ENCODE results near the gene GALNT17. TPM values are rescaled to one million over a fixed set of nuclear protein-coding genes. Genes with fewer than 3 reads are reported as not detected.

Gene GALNT17
- total RNA-seq, result not detected in 2 replicates

DNA sequence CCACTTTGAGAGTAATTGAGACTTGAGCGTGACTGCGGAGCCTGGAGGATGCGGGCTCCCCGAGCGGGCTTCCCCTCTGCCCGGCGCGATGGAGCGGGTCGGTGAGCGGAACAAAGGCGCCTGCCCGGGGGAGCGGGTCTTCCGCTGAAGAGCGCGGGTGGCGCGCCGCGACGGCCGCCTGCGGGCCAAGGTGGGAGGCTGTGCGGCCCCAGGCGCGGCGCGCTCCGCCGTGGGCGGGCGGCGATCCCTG lies at the start of gene GALNT17:
Gene GALNT17, plus strand, starts transcription at position 18 of the 250 bp plus-strand sequence.
- no peak within 1 kb of the TSS for H3K4me3 Mint-ChIP-seq
- H3K9me3 Mint-ChIP-seq, result no peaks in the 10 kb centered on the region
- H3K27ac Mint-ChIP-seq, result no peak within 1 kb of the TSS
- no peak for DNase-seq
- H3K4me1 Mint-ChIP-seq, result no peaks in the 10 kb centered on the region
- H3K36me3 Mint-ChIP-seq (ENCODE audit: low read depth), result no peaks in the 10 kb centered on the region
- intact Hi-C loops (cut with micrococcal nuclease), result no loop called here
- peaks cover 9% of the 10 kb centered on the region for H3K27me3 Mint-ChIP-seq

DNA sequence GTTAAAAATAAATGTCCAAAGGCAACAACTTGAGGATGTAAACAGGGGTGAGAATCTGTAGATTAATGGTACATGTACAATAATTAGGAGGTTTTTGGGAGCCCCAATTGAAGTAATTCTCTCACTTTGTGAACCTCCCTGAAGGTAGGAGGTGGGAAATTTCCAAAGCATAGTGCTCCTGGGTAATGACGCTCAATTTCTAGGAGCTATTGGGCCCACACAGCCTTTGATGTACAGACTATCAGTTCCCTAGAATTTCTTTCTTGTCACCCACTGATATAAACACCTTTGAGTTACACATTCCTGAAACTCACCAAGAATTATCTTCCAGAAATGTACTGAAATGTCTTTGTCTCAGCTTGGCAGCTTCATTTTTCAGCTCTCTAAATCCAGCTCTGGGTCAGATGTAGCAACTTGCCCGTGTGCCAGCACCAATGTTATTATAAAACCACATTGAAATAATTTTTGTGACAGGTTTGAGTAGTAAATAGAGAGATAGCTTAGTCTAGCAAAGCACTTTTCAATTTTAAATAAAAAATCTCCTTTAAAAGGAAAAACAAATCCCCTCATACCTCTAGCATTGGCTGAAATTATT lies 36.6 kb upstream of the GALNT17 start:
- Mint-ChIP-seq H3K4me3 (no peak overlapping the region), H3K27ac (no peak overlapping the region), H3K27me3 (no peaks in the 10 kb centered on the region), H3K9me3 (peaks cover 14% of the 10 kb centered on the region), H3K4me1 (no peaks in the 10 kb centered on the region), H3K36me3 (ENCODE audit: low read depth) (no peaks in the 10 kb centered on the region)
- intact Hi-C loops (cut with micrococcal nuclease), result no loop called here
- no peak for DNase-seq

DNA sequence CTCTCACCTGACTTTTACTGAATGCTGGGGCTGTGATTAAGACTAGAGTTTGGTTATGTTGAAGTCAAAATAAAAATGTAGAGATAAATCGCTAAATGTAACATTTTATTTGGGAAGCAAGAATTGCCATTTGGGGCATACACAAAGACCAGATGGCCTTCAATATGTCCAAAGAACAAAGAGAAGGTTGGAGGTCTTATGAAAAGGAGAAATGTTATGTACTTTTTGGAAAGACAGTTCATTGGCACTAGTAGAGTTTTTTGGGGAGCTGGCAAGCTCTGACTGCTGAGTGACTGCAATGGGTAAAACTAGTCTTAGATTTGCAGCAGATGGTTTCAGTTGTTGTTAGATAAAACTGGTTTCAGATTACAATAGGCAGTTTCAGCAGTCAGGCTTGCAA lies 35.6 kb upstream of the GALNT17 start:
- intact Hi-C loops (cut with micrococcal nuclease), result no loop called here
- H3K9me3 Mint-ChIP-seq, result peaks cover 14% of the 10 kb centered on the region
- H3K4me1 Mint-ChIP-seq, result no peaks in the 10 kb centered on the region
- H3K4me3 Mint-ChIP-seq, result no peak overlapping the region
- DNase-seq, result no peak
- H3K27me3 Mint-ChIP-seq, result no peaks in the 10 kb centered on the region
- H3K36me3 Mint-ChIP-seq (ENCODE audit: low read depth), result no peaks in the 10 kb centered on the region
- no peak overlapping the region for H3K27ac Mint-ChIP-seq

DNA sequence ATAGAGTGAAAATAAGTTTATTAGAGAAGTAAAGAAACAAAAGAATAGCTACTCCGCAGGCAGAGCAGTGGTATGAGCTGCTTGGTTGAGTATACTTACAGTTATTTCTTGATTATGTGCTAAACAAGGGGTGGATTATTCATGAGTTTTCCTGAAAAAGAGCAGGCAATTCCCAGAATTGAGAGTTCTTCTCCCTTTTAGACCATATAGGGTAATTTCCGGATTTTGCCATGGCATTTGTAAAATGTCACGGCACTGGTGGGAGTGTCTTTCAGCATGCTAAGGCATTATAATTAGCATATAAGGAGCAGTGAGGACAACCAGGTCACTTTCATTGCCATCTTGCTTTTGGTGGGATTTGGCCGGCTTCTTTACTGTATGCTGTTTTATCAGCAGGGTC lies 25.7 kb upstream of the GALNT17 start:
- Mint-ChIP-seq H3K4me3 (no peak overlapping the region), H3K4me1 (no peaks in the 10 kb centered on the region), H3K27me3 (no peaks in the 10 kb centered on the region), H3K36me3 (ENCODE audit: low read depth) (no peaks in the 10 kb centered on the region), H3K9me3 (peaks cover 7% of the 10 kb centered on the region), H3K27ac (no peak overlapping the region)
- intact Hi-C loops (cut with micrococcal nuclease), result no loop called here
- DNase-seq, result no peak

DNA sequence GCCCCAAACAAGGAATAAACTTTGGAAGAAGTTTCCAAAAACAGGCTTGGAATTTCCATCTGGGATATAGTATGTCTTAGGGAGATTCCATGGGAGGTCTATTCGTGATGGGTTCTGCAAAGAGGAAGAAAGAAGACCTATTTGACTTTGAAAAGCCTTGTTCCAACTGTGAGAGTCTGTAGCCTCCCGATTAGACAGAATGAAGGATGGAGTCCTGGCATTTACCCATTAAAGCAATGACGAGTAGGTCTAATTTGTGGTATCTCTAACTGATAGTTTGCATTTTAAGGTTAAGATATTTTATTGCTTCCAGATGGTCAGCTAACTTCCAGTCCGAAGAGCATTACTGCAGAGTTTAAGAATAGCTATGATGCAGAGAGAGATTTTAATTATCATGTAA lies 19.5 kb upstream of the GALNT17 start:
- DNase-seq, result no peak
- H3K9me3 Mint-ChIP-seq, result peaks cover 11% of the 10 kb centered on the region
- H3K4me3 Mint-ChIP-seq, result no peak overlapping the region
- no peaks in the 10 kb centered on the region for H3K27me3 Mint-ChIP-seq
- H3K27ac Mint-ChIP-seq, result no peak overlapping the region
- no peaks in the 10 kb centered on the region for H3K4me1 Mint-ChIP-seq
- H3K36me3 Mint-ChIP-seq (ENCODE audit: low read depth), result no peaks in the 10 kb centered on the region
- intact Hi-C loops (cut with micrococcal nuclease), result no loop called here

DNA sequence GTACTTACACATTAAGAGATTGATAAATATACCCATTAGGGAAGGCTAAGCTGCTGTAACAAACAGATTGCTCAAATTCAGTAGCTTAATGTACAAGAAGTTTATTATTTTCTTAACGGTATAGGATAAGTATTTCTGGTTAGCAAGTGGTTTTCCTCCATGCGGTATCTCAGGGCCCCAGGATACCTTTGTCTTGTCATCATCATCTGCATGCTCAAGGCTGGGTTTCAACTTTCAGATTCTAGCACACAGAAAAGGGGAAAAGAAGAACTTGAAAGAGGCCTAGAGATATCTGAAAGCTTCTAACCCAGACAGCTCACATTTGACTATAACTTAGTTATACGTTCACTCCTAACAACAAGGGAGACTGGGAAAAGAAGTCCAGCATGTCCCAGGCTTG lies 11.8 kb upstream of the GALNT17 start:
- H3K4me3 Mint-ChIP-seq, result no peak overlapping the region
- intact Hi-C loops (cut with micrococcal nuclease), result no loop called here

DNA sequence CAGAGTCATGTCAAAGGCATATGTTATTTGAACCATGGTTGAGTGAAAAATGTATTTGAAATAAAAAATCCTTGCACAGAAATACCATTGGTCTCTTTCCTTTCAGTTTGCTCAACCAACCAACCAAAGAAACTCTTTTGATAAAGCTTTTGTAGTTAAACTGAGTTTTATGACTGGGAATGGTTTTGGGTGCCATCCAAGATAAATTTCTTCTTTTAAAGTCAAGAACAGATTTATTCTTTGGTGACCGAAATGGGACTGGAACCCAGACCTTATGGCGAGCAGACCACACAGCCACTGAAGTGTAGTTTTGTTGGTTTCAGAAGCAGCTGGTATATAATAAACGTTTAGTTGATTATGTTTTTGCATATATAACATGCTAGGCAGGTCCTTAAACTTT lies 2.8 kb upstream of the GALNT17 start:
- H3K4me3 Mint-ChIP-seq, result no peak overlapping the region

More for the DNA sequence above, 11.8 kb upstream of the GALNT17 start:
- no peaks in the 10 kb centered on the region for H3K36me3 Mint-ChIP-seq (ENCODE audit: low read depth)
- peaks cover 6% of the 10 kb centered on the region for H3K9me3 Mint-ChIP-seq
- DNase-seq, result no peak
- no peak overlapping the region for H3K27ac Mint-ChIP-seq
- H3K27me3 Mint-ChIP-seq, result no peaks in the 10 kb centered on the region
- no peaks in the 10 kb centered on the region for H3K4me1 Mint-ChIP-seq

DNA sequence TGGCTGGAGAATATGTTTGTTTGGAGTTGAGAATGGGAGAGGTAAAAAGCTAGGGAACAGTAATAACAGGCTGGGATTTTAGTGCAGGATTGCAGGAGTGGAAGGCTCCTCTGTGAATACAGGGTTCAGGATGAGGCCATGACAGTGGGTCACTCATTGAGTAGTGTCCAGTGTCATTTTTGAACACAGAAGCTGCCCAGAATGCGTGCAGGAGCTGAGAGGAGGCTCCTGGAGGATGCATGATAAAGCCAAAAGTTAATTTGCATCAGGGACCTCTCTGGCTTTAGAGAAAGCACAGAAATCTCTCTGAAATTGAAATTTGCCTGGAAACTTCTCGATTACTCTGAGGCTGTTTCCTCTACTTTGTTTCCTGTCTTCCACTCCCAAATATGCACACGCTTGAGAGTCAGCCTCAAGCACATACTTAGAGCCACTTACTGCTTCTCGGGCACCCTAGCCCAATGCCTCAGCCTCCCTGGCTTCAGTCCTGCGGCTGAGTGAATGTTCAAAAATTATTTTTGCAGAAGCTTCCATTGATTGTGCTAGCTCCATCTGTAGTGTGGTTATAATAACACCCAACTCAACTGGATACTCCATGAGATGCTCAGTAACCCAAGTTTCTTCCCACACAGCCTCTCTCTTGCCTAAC lies 1.8 kb upstream of the GALNT17 start:
- Mint-ChIP-seq H3K4me1 (no peaks in the 10 kb centered on the region), H3K36me3 (ENCODE audit: low read depth) (no peaks in the 10 kb centered on the region), H3K4me3 (no peak overlapping the region), H3K9me3 (no peaks in the 10 kb centered on the region), H3K27me3 (peaks cover 9% of the 10 kb centered on the region), H3K27ac (no peak overlapping the region)
- intact Hi-C loops (cut with micrococcal nuclease), result no loop called here
- DNase-seq, result no peak

More for the DNA sequence above, 2.8 kb upstream of the GALNT17 start:
- Mint-ChIP-seq H3K9me3 (no peaks in the 10 kb centered on the region), H3K27ac (no peak overlapping the region), H3K4me1 (no peaks in the 10 kb centered on the region), H3K36me3 (ENCODE audit: low read depth) (no peaks in the 10 kb centered on the region), H3K27me3 (peaks cover 9% of the 10 kb centered on the region)
- intact Hi-C loops (cut with micrococcal nuclease), result no loop called here
- DNase-seq, result no peak

DNA sequence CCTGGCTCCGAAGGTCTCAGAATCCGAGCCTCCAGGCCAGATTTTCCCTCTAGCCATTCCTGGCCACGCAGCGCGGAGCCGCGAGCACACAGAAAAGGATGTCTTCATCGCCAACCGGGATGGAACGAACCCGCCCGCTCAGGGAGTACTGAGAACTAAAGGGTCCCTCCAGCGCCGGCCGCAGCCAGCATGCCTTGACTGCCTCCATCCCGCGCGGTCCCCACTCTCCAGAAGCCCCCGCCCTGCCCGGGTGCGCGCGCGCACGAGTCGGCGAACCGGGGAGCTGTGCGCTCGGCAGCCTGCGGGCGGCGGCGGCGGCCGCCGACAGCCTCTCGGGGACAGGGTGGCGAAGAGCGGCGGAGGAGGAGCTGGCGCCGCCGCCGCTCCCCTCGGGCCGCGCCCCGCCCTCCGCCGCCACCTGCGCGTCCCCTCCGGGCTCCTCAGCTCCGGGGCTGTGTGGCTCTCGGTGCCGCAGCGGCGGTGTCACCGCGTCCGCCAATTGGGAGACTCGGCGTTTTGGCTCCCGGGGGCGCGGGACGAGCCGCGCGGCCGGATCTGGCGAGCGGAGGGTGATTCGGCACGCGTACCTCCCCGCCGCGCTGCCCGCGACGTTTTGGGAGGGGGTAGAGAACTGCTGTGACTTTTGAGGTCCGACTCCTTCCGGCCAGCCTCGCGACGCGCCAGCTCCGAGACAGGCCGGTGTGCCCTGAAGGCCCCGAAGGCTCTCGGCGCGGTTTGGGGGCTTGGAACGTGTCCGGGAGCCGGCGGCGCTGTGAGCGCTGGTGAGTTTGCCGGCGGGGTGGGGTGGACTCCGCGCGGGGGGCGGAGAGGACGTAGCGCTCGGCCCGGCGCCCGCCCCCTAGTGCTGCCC lies 453 bp upstream of the GALNT17 start:
- peaks cover 9% of the 10 kb centered on the region for H3K27me3 Mint-ChIP-seq

DNA sequence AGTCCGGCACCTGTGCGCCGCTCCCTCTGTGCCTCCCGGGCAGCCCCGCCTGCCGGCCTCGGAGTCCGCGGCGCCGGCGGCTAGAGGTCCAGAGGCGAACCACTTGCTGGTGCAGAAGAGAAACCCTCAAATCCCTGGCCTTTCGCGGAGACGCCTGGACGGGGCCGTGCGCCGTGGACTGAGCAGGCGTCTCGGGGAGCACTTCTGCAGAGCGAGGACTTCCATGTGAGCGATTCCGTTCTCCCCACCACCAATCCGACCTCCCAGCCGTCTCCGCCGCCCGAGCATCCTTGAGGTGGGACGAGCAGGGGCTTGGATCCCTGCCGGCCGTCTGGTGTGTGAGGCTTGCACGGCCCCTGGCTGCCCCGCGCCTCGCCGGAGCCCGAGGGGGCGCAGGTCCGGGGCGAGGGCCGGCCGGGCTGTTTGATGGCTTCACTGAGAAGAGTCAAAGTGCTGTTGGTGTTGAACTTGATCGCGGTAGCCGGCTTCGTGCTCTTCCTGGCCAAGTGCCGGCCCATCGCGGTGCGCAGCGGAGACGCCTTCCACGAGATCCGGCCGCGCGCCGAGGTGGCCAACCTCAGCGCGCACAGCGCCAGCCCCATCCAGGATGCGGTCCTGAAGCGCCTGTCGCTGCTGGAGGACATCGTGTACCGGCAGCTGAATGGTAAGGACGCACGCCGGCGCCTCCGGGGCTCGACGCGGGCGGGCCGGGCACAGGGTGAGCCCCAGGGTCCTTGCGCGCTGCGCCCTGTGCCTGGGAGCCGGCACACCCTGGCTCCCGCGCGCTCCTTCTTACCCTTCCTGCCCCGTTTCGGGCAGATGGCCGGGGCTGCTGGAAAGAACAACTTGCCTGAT lies 660 bp downstream of the GALNT17 start:
- no peak for DNase-seq
- Mint-ChIP-seq H3K9me3 (no peaks in the 10 kb centered on the region), H3K27me3 (peaks cover 9% of the 10 kb centered on the region), H3K4me1 (no peaks in the 10 kb centered on the region), H3K36me3 (ENCODE audit: low read depth) (no peaks in the 10 kb centered on the region), H3K4me3 (no peak overlapping the region), H3K27ac (no peak overlapping the region)
- intact Hi-C loops (cut with micrococcal nuclease), result no loop called here

More for the DNA sequence above, 453 bp upstream of the GALNT17 start:
- Mint-ChIP-seq H3K4me1 (no peaks in the 10 kb centered on the region), H3K36me3 (ENCODE audit: low read depth) (no peaks in the 10 kb centered on the region), H3K4me3 (no peak overlapping the region), H3K9me3 (no peaks in the 10 kb centered on the region), H3K27ac (no peak overlapping the region)
- intact Hi-C loops (cut with micrococcal nuclease), result no loop called here
- no peak for DNase-seq

DNA sequence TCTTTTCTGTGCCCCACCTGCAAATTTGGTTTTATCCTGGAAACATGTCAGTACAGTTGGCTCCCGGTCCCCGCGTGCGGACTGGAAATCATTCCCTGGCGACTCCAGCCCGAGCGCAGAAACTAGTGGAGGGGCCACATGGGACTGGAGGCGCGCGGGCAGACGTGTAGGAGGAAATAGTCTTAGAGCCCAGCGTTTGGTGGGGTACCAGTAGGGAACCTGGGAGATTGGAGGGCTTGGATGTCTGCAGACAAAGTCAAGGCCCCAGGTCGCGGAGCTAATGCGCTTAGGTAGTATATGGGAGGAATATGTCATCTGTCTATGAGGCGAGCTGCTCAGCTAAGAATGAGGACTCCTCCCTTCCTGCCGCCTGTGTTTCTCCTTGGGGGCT lies 1.3 kb downstream of the GALNT17 start:
- Mint-ChIP-seq H3K4me3 (no peak overlapping the region), H3K36me3 (ENCODE audit: low read depth) (no peaks in the 10 kb centered on the region), H3K9me3 (no peaks in the 10 kb centered on the region), H3K4me1 (no peaks in the 10 kb centered on the region), H3K27me3 (peaks cover 9% of the 10 kb centered on the region), H3K27ac (no peak overlapping the region)
- intact Hi-C loops (cut with micrococcal nuclease), result no loop called here
- DNase-seq, result no peak

DNA sequence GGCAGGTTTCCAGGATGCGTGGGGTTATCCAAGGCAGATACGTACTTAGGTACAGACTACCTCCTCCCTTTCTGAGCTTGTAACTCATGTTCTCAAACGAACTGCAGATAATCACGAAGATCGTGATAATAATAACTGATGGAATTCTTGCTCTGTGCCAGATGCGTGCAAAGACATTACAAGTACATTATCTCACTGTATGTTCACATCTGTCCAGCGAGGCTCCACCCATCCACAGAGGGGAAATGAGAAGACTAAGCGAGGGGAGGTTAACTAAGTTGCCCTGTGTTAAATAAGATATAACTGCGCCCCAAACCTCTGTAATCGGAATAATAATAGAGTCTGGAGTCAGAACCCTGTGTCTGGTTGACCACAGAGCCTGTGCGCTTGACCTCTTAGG lies 1.9 kb downstream of the GALNT17 start:
- no peaks in the 10 kb centered on the region for H3K36me3 Mint-ChIP-seq (ENCODE audit: low read depth)
- H3K4me1 Mint-ChIP-seq, result no peaks in the 10 kb centered on the region
- H3K27me3 Mint-ChIP-seq, result peaks cover 9% of the 10 kb centered on the region

DNA sequence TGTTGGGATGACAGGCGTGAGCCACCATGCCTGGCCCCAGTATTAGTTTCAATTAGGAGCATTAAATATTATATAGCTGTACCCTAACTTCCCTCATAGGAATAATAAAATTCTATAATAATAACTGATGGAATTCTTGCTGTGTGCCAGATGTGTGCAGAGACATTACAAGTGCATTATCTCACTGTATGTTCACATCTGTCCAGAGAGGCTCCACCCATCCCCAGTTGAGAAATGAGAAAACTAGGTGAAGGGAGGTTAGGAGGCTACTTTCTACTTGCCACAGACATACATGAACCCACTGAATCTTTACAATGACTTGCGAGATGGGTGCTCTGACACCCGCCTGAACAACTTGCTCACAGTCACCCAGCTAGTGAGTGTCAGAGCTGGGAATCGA lies 3.2 kb downstream of the GALNT17 start:
- Mint-ChIP-seq H3K4me1 (no peaks in the 10 kb centered on the region), H3K36me3 (ENCODE audit: low read depth) (no peaks in the 10 kb centered on the region), H3K27me3 (peaks cover 9% of the 10 kb centered on the region), H3K27ac (no peak overlapping the region), H3K4me3 (no peak overlapping the region), H3K9me3 (no peaks in the 10 kb centered on the region)
- DNase-seq, result no peak
- intact Hi-C loops (cut with micrococcal nuclease), result no loop called here

More for the DNA sequence above, 1.9 kb downstream of the GALNT17 start:
- H3K9me3 Mint-ChIP-seq, result no peaks in the 10 kb centered on the region
- H3K4me3 Mint-ChIP-seq, result no peak overlapping the region
- intact Hi-C loops (cut with micrococcal nuclease), result no loop called here
- DNase-seq, result no peak
- no peak overlapping the region for H3K27ac Mint-ChIP-seq

DNA sequence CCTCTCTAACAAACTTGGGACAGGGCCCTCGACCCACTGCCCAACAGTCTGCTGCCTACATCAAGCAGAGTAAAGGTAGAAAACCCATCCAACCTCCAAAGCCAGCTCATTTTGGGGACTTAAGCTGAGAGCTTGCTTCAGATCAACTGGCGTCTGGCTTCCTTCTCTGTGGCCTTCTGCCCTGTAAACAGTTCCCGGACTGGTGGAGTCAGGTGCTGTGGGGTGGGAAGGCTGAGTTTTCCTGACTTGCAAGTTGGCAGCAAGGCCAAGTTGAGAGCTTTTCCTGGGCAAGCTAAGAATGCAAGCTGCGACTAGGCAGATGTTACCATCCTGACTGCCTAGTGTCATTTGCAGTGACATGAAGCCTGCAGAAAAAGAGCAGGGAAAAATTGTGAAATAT lies 3.7 kb downstream of the GALNT17 start:
- no peak overlapping the region for H3K27ac Mint-ChIP-seq
- H3K9me3 Mint-ChIP-seq, result no peaks in the 10 kb centered on the region
- H3K4me3 Mint-ChIP-seq, result no peak overlapping the region
- H3K4me1 Mint-ChIP-seq, result no peaks in the 10 kb centered on the region
- peaks cover 8% of the 10 kb centered on the region for H3K27me3 Mint-ChIP-seq
- H3K36me3 Mint-ChIP-seq (ENCODE audit: low read depth), result no peaks in the 10 kb centered on the region
- DNase-seq, result no peak
- intact Hi-C loops (cut with micrococcal nuclease), result no loop called here

Measured in activated CD4-positive, alpha-beta T cell treated with anti-CD3 and anti-CD28 coated beads, Interleukin-2, amount 10 ng/mL, durations not matched to agents 24 days and 14 days (primary cell).